Body of pancreas (tissue), 4 donors: ENCODE results near the gene OLA1.

Source experiments
- CTCF ChIP-seq, 7 experiments: fragments of 450-650 bp in 4 of 7; fragments of 200-600 bp in 3 of 7; sonication (generic) in 3 of 7; IDR thresholded peaks; one replicate each; pipeline ENCODE4 v1.5.1; 2016 to 2019; ENCODE audit warnings: antibody characterized with exemption in 7 of 7
- POLR2A ChIP-seq, 3 donors: fragments of 450-650 bp; IDR thresholded peaks; one replicate each; pipeline ENCODE4 v1.6.1; 2016; ENCODE audit warnings: antibody characterized with exemption in 3 of 3, mild to moderate bottlenecking in 2 of 3

GRCh38 chr2:174172802-174173355 is 75.5 kb downstream of the OLA1 start:
- TF ChIP-seq CTCF (IDR thresholded peaks at IDR 0.05), result no peak
- TF ChIP-seq POLR2A (IDR thresholded peaks at IDR 0.05), result no peak
